Measurements from ENCODE around the gene POLE4. TPM values are rescaled to one million over a fixed set of nuclear protein-coding genes. Genes with fewer than 3 reads are reported as not detected.

Gene POLE4
- total RNA-seq, 2 experiments from 2014 or later = 46.9 to 49.3 TPM

DNA sequence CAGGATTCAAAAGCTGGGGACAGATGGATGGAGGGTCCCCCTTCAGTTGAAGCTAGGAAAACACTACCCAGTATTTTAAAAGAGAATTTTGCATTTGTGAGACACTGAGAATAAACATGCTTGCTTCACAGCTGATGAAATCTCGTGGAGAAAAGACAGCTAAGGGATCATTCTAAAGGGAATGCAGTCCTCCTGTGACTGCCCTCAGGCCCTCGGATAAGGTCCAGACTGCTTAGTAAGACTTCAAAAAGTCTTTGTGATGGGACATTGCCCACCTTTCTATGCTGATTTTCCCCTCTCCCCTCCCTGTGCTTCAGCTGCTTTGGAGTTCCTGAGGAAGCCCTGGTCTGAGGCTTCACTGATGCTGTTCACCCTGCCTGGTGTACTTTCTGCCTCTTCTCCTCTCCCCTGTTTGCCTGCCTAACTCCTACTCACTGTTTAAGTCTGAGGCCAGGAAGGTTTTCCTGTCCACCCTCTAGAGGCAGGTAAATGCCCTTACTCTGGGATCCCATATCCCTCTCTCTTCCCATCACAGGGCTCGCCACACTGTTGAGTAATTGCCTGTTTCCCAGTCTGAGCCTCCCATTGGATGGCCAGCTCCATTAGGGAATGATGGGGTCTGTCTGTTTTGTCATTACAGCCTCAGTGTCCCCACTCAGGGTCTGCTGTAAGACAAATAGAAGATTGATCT is 26.6 kb downstream of the POLE4 start:
- no peak for DNase-seq
- ATAC-seq = no peak
- CTCF ChIA-PET = interaction anchor here (1.3 to 1.4 kb wide), 3 partner anchors 27 to 66 kb away, joined by 3 read pairs; no protein-coding TSS in a partner anchor
- no peaks in the 10 kb centered on the region for H3K4me1 Mint-ChIP-seq
- H3K27ac Mint-ChIP-seq = no peak overlapping the region
- H3K4me3 Mint-ChIP-seq = no peak overlapping the region
- no peaks in the 10 kb centered on the region for H3K27me3 Mint-ChIP-seq
- H3K36me3 Mint-ChIP-seq = peaks cover 3% of the 10 kb centered on the region
- H3K9me3 Mint-ChIP-seq (ENCODE audit: low read depth) = no peaks in the 10 kb centered on the region

DNA sequence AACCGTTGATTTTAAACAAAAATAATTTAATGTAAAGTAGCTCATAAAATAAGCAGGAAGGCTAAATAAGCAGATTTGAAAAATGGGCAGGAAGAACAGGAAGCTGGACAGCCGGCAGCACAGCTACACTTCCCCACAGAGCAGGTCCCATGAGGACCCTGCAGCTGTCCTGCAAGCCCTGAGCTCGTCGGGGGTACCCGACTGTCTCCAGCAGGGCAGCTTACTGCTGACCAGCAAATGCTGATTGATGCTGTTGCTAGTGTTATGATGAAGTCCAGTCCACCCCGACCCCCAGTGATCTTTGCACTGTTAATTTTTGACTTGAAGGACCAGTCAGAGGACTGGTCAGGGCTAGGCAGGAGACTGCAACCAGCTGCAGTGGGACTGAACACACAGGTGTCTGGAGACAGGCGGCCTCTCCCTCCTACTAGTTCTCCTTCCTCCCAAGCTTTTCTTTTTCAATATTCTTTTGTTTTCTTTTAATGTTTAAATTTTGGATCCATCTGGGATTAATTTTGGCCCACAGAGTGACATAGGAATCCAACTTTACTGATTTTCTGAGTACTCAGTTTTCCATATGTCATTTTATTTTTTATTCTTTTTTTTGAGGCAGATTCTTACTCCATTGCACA is 27.7 kb downstream of the POLE4 start:
- Mint-ChIP-seq H3K9me3 (ENCODE audit: low read depth) (no peaks in the 10 kb centered on the region), H3K36me3 (peaks cover 3% of the 10 kb centered on the region), H3K27me3 (no peaks in the 10 kb centered on the region), H3K27ac (no peak overlapping the region), H3K4me1 (no peaks in the 10 kb centered on the region), H3K4me3 (no peak overlapping the region)
- no peak for ATAC-seq
- DNase-seq = no peak
- CTCF ChIA-PET = interaction anchor here (1.3 kb wide), 2 partner anchors 33 to 67 kb away, joined by 3 read pairs; no protein-coding TSS in a partner anchor

DNA sequence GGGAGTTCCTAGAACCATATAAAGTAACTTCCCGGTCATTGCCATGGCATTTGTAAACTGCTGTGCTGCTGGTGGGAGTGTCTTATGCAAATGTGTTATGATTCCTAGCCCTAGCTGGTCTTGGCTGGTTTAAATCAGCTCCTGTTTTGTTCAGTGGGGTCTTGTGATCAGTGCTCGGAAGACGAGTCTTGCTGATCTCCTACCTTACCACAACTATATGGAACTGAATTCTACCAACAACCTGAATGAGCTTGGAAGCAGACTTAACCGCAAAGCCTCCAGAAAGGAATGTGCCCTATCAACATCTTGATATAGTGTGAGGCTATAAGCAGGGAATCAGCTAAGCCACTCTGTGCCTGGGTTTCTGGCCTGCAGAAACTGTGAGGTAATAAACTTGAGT is 33.5 kb downstream of the POLE4 start:
- Mint-ChIP-seq H3K36me3 (peaks cover 3% of the 10 kb centered on the region), H3K27me3 (no peaks in the 10 kb centered on the region), H3K4me1 (no peaks in the 10 kb centered on the region), H3K9me3 (ENCODE audit: low read depth) (no peaks in the 10 kb centered on the region), H3K4me3 (no peak overlapping the region), H3K27ac (no peak overlapping the region)
- CTCF ChIA-PET = interaction anchor here (1.2 kb wide), 1 partner anchor 15 kb away, joined by 4 read pairs; no protein-coding TSS in a partner anchor
- no peak for DNase-seq
- no peak for ATAC-seq

DNA sequence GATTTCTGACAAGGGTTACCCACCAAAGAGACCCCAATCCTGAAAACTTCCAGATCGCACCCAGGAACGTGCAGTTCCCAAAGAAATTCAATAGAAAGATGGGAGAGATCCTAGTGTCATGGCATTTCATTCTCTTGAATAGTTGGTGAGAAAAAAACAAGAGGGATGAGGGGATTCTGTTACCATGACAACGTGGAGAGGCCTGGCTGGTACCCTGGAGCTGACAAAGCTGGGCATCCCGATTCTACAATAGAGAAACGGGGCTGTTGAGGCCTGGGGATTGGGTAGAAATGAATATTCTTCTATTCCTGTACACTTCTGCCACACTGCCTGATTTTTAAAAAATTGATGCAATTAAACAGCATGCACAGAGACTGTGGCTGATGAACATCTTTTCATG is 41.0 kb downstream of the POLE4 start:
- H3K27ac Mint-ChIP-seq = no peak overlapping the region
- no peak for ATAC-seq
- DNase-seq = no peak
- no peaks in the 10 kb centered on the region for H3K9me3 Mint-ChIP-seq (ENCODE audit: low read depth)
- CTCF ChIA-PET = no interaction called here
- no peaks in the 10 kb centered on the region for H3K4me1 Mint-ChIP-seq
- peaks cover 6% of the 10 kb centered on the region for H3K36me3 Mint-ChIP-seq
- H3K4me3 Mint-ChIP-seq = no peak overlapping the region
- no peaks in the 10 kb centered on the region for H3K27me3 Mint-ChIP-seq

DNA sequence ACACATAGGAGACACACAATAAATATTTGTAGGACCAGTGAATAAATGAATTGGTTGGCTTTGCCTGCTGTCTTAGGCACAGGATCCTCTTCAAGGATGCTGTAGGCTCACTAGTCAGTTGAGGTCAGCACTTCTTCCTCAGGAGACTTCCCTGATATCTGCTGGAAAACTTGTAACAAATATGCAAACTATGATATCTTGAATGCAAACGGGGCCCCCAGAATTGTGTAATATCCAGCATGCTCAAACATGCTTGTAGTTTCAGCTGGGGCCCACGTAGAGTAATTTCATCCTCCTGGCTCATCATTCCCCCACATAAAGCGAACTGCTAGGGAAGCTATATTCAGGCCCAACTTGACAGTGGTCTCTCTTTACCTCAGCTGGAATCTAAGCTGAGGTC is 43.6 kb downstream of the POLE4 start:
- peaks cover 6% of the 10 kb centered on the region for H3K36me3 Mint-ChIP-seq
- ATAC-seq (no peak), DNase-seq (no peak)
- CTCF ChIA-PET = no interaction called here
- H3K27ac Mint-ChIP-seq = no peak overlapping the region
- no peak overlapping the region for H3K4me3 Mint-ChIP-seq
- H3K9me3 Mint-ChIP-seq (ENCODE audit: low read depth) = no peaks in the 10 kb centered on the region
- no peaks in the 10 kb centered on the region for H3K27me3 Mint-ChIP-seq
- H3K4me1 Mint-ChIP-seq = no peaks in the 10 kb centered on the region

DNA sequence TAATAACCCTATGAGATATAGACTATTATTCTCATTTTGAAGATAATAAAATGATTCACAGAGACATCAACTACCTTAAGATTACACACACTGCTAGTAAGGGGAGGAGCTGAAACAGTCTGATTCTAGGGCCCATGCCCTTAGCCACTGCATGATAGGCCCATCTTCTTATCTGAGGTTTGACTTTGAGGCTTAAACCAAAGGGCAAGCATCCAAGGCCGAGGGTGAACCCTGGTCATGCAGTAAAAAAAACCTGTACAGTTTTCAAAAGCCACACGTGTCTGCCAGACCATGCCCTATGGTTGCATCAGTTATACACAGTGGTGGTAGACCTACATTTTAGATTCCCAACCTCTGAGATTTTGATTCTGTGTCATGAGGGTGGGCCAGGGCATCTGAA is 44.8 kb downstream of the POLE4 start:
- ATAC-seq = no peak
- H3K27me3 Mint-ChIP-seq = no peaks in the 10 kb centered on the region
- H3K4me3 Mint-ChIP-seq = no peak overlapping the region
- H3K4me1 Mint-ChIP-seq = no peaks in the 10 kb centered on the region
- CTCF ChIA-PET = no interaction called here
- peaks cover 2% of the 10 kb centered on the region for H3K36me3 Mint-ChIP-seq
- H3K27ac Mint-ChIP-seq = no peak overlapping the region
- no peak for DNase-seq
- H3K9me3 Mint-ChIP-seq (ENCODE audit: low read depth) = no peaks in the 10 kb centered on the region

DNA sequence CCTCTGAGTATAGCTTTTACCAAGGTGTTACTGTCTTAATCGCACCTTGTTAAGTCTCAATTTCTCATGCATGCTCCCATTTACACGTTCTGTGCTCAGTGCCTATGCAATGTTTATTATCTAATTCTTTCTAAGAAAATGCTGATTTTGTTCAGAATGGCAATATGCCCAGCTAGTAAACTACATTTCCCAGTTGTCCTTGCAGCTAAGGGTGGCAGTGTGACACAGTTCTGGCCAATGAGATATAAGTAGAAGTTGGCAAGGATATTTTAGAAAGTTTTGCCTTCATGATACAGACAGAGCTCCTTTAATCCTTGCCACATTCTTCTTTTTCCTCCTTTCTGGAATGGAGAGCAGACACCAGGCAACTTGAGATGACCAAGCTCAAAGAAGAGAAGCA is 45.3 kb downstream of the POLE4 start:
- Mint-ChIP-seq H3K27me3 (no peaks in the 10 kb centered on the region), H3K9me3 (ENCODE audit: low read depth) (no peaks in the 10 kb centered on the region), H3K36me3 (peaks cover under 1% of the 10 kb centered on the region), H3K27ac (no peak overlapping the region), H3K4me1 (no peaks in the 10 kb centered on the region), H3K4me3 (no peak overlapping the region)
- DNase-seq (no peak), ATAC-seq (no peak)
- CTCF ChIA-PET = no interaction called here

DNA sequence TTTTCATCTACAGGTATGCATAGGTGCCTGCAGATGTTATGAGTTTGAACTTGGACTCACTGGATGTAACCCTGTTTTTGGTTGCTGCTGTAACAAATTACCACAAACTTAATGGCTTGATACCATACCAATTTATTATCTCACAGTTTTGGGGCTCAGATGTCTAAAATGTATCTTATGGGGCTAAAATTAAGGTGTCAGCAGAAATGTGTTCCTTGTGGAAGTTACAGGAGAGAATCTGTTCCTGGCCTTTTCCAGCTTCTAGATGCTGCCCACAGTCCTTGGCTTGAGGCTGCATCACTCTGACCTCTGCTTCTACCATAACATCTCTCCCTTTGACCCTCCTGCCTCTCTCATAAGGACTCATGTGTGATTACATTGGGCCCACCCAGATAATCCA is 47.6 kb downstream of the POLE4 start:
- ATAC-seq (no peak), DNase-seq (no peak)
- H3K36me3 Mint-ChIP-seq = no peaks in the 10 kb centered on the region
- H3K4me3 Mint-ChIP-seq = no peak overlapping the region
- no peaks in the 10 kb centered on the region for H3K4me1 Mint-ChIP-seq
- CTCF ChIA-PET = interaction anchor here (0.6 kb wide), 1 partner anchor 696 kb away, joined by 5 read pairs; no protein-coding TSS in a partner anchor
- H3K9me3 Mint-ChIP-seq (ENCODE audit: low read depth) = no peaks in the 10 kb centered on the region
- H3K27me3 Mint-ChIP-seq = no peaks in the 10 kb centered on the region
- H3K27ac Mint-ChIP-seq = no peak overlapping the region

DNA sequence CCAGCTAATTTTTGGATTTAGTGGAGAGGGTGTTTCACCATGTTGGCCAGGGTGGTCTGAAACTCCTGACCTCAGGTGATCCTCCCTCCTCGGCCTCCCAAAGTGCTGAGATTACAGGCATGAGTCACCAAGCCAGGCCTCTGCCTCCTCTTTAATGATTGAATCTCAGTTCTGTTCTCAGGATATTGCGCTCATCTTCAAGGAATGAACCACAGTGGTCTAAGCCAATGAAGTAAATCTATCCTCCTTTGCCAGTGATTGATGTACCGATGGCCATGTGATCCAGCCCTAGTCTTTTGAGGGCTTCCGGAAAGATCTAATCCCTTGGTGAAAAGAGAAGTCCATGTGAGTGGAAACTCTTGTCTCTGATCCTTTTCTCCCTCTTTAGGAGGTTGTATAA is 48.6 kb downstream of the POLE4 start:
- CTCF ChIA-PET = no interaction called here
- no peaks in the 10 kb centered on the region for H3K27me3 Mint-ChIP-seq
- no peaks in the 10 kb centered on the region for H3K4me1 Mint-ChIP-seq
- ATAC-seq = no peak
- H3K27ac Mint-ChIP-seq = no peak overlapping the region
- H3K4me3 Mint-ChIP-seq = no peak overlapping the region
- no peak for DNase-seq
- no peaks in the 10 kb centered on the region for H3K36me3 Mint-ChIP-seq
- no peaks in the 10 kb centered on the region for H3K9me3 Mint-ChIP-seq (ENCODE audit: low read depth)

DNA sequence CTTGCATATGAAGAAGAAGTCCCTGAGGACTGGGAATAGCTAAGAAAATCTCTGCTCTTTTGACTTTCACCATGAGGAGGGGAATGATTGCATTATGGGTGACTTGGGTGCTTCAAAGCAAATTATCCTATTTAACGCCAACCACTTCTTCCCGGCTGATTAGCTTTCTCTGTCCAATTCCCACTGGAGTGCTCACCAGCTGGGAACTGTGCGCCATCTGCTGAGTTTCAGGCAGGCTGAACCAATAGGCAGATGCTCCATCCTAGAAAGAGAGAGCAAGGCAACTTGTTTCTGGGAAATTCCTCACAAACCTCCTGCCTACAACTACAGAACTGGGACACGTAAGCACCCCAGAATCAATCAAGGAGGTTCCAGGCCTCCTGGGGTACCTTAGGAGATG is 49.4 kb downstream of the POLE4 start:
- Mint-ChIP-seq H3K4me3 (no peak overlapping the region), H3K9me3 (ENCODE audit: low read depth) (no peaks in the 10 kb centered on the region), H3K27me3 (no peaks in the 10 kb centered on the region), H3K36me3 (no peaks in the 10 kb centered on the region), H3K4me1 (no peaks in the 10 kb centered on the region), H3K27ac (no peak overlapping the region)
- DNase-seq (no peak), ATAC-seq (no peak)
- CTCF ChIA-PET = no interaction called here

DNA sequence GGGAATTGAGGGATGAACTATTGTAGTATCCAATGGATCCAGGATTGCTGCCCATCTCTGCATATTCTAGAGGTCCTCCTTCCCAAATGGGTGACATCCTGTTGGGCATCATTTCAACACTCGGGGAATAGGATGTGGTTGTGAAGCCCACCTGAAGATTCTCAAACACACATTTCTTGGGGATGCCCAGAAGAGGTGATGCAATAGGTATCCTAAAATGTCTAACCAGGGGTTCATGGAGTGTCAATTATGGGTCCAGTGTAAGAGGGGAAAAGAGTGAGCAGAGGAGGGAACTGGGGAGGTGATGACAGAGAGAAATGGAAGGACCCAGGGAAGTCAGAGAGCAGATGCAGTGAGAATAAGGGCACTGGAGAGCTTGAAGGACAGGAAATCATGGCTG is 52.1 kb downstream of the POLE4 start:
- H3K27ac Mint-ChIP-seq = no peak overlapping the region
- H3K36me3 Mint-ChIP-seq = no peaks in the 10 kb centered on the region
- ATAC-seq (no peak), DNase-seq (no peak)
- peaks cover under 1% of the 10 kb centered on the region for H3K27me3 Mint-ChIP-seq
- H3K9me3 Mint-ChIP-seq (ENCODE audit: low read depth) = no peaks in the 10 kb centered on the region
- H3K4me1 Mint-ChIP-seq = no peaks in the 10 kb centered on the region
- CTCF ChIA-PET = no interaction called here
- no peak overlapping the region for H3K4me3 Mint-ChIP-seq

DNA sequence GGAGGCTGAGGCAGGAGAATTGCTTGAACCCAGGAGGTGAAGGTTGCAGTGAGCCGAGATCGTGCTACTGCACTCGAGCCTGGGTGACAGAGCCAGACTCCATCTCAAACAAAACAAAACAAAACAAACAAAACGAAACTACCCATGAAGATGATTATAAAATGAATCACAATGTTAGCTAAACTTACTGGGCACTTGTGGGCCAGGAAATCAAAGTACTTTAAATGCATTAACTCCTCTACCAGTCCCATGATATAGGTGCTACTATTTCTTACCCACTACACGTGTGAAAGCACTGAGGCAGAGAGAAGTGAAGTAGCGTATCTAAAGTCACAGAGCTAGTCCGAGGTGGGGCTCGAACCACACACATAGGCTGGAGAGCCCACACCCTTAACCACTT is 53.6 kb downstream of the POLE4 start:
- no peak overlapping the region for H3K27ac Mint-ChIP-seq
- no peaks in the 10 kb centered on the region for H3K36me3 Mint-ChIP-seq
- no peak overlapping the region for H3K4me3 Mint-ChIP-seq
- no peaks in the 10 kb centered on the region for H3K4me1 Mint-ChIP-seq
- H3K9me3 Mint-ChIP-seq (ENCODE audit: low read depth) = no peaks in the 10 kb centered on the region
- CTCF ChIA-PET = interaction anchor here (1.3 kb wide), 1 partner anchor 28 kb away, joined by 3 read pairs; no protein-coding TSS in a partner anchor
- ATAC-seq (no peak), DNase-seq (no peak)
- H3K27me3 Mint-ChIP-seq = peaks cover 2% of the 10 kb centered on the region

DNA sequence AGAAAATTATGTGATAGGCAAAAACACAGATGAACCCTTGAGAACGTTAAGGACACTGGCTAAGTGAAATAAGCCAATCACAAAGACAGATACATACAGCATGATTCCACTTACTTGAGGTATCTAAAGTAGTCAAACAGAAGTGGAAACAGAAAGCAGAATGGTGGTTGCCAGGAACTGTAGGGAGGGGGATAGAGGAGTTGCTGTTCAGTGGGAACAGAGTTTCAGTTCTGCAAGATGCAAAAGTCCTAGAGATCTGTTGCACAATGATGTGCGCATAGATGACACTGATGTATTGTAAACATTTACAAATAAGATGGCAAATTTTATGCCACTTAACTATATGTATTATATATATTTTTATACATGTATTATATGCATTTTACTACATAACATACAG is 59.7 kb downstream of the POLE4 start:
- Mint-ChIP-seq H3K27ac (no peak overlapping the region), H3K4me1 (no peaks in the 10 kb centered on the region), H3K9me3 (ENCODE audit: low read depth) (no peaks in the 10 kb centered on the region), H3K4me3 (no peak overlapping the region), H3K36me3 (no peaks in the 10 kb centered on the region), H3K27me3 (peaks cover 2% of the 10 kb centered on the region)
- ATAC-seq (no peak), DNase-seq (no peak)
- CTCF ChIA-PET = no interaction called here
